22Rv1 (cell line): ENCODE measurements around the gene DIP2C.

Source experiments
- CTCF ChIP-seq: fragments of 450-650 bp; IDR thresholded peaks from 2 replicates; pipeline ENCODE4 v1.5.1; 2017; ENCODE audit warnings: mild to moderate bottlenecking
- ZFX ChIP-seq: fragments of 450-650 bp; IDR thresholded peaks from 2 replicates; pipeline ENCODE4 v1.6.1; 2017; ENCODE audit warnings: antibody characterized with exemption, borderline replicate concordance

GRCh38 chr10:482051-482501 is 207.4 kb downstream of the DIP2C start:
- TF ChIP-seq CTCF (no peak), ZFX (no peak)
